Measurements from ENCODE around the gene MOV10. TPM values are rescaled to one million over a fixed set of nuclear protein-coding genes. Genes with fewer than 3 reads are reported as not detected.

Gene MOV10
- total RNA-seq, 4 donors from 2014 or later: 22.1 to 129 (median 76.9) TPM

GRCh38 chr1:112699425-112700144, 25.1 kb downstream of the MOV10 start:
- Histone ChIP-seq H3K4me3 (no peak overlapping the region), H3K36me3 (peaks cover 0 to 9% (median 0%) of the 10 kb centered on the region in 4 donors)
- in situ Hi-C loops (cut with MboI; ENCODE audit: low pct_ligation_motif_present in 1 of 4, low pct_unique_long_range_greater_than_20kb in 1 of 4, low sequenced_read_pairs in 3 of 4): loop anchor here (10.0 to 25.0 kb wide), 3 partner anchors 75 to 363 kb away; partner anchors contain the start of genes CTTNBP2NL (in 4 of the 4) and LRIG2 (in 1 of the 4)

GRCh38 chr1:112700290-112701226, 26.1 kb downstream of the MOV10 start:
- Histone ChIP-seq H3K4me1 (peaks cover 59 to 76% (median 66%) of the 10 kb centered on the region in 4 donors), H3K27me3 (no peaks in the 10 kb centered on the region), H3K36me3 (peaks cover 0 to under 1% (median 0%) of the 10 kb centered on the region in 4 donors), H3K4me3 (no peak overlapping the region), H3K27ac (peak overlapping the region; percentile 99 to 100 (median 99)), H3K9me3 (no peaks in the 10 kb centered on the region)
- 20% methylated on average over 7 of the region's 7 CpGs; no CpG with 5 or more reads in 1 of the 2 donors for WGBS, 2 donors (ENCODE audit: low coverage in 1 of 2)
- in situ Hi-C loops (cut with MboI; ENCODE audit: low pct_ligation_motif_present in 1 of 4, low pct_unique_long_range_greater_than_20kb in 1 of 4, low sequenced_read_pairs in 3 of 4): loop anchor here (10.0 to 25.0 kb wide), 3 partner anchors 76 to 362 kb away; partner anchors contain the start of genes CTTNBP2NL (in 4 of the 4) and LRIG2 (in 1 of the 4)
- DNase-seq: peak; percentile 95
- intact Hi-C loops (cut with DNase I; ENCODE audit: low total_unique reads): no loop called here
- TF ChIP-seq EP300 (IDR thresholded peaks at IDR 0.05; ENCODE audit: low read depth): no peak
- peak; percentile 15 for TF ChIP-seq POLR2A (IDR thresholded peaks at IDR 0.05)
- peak; percentile 52 to 76 (median 70) for TF ChIP-seq POLR2AphosphoS5 (IDR thresholded peaks at IDR 0.05)
- TF ChIP-seq, protein P1, sequence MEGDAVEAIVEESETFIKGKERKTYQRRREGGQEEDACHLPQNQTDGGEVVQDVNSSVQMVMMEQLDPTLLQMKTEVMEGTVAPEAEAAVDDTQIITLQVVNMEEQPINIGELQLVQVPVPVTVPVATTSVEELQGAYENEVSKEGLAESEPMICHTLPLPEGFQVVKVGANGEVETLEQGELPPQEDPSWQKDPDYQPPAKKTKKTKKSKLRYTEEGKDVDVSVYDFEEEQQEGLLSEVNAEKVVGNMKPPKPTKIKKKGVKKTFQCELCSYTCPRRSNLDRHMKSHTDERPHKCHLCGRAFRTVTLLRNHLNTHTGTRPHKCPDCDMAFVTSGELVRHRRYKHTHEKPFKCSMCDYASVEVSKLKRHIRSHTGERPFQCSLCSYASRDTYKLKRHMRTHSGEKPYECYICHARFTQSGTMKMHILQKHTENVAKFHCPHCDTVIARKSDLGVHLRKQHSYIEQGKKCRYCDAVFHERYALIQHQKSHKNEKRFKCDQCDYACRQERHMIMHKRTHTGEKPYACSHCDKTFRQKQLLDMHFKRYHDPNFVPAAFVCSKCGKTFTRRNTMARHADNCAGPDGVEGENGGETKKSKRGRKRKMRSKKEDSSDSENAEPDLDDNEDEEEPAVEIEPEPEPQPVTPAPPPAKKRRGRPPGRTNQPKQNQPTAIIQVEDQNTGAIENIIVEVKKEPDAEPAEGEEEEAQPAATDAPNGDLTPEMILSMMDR (IDR thresholded peaks at IDR 0.05): peak in 3 of 5 experiments; percentile 10 to 42 (median 36)

More at GRCh38 chr1:112699425-112700144, 25.1 kb downstream of the MOV10 start:
- no peak for DNase-seq
- WGBS, 2 donors (ENCODE audit: low coverage in 1 of 2): 64 to 73% methylated on average over 3 to 13 of the region's 13 CpGs
- Histone ChIP-seq H3K27ac (peak overlapping the region; percentile 99 to 100 (median 99)), H3K27me3 (no peaks in the 10 kb centered on the region), H3K4me1 (peaks cover 53 to 66% (median 59%) of the 10 kb centered on the region in 4 donors), H3K9me3 (no peaks in the 10 kb centered on the region)
- TF ChIP-seq POLR2AphosphoS5 (IDR thresholded peaks at IDR 0.05): no peak
- TF ChIP-seq POLR2A (IDR thresholded peaks at IDR 0.05): no peak
- no peak for TF ChIP-seq EP300 (IDR thresholded peaks at IDR 0.05; ENCODE audit: low read depth)
- intact Hi-C loops (cut with DNase I; ENCODE audit: low total_unique reads): no loop called here

DNA sequence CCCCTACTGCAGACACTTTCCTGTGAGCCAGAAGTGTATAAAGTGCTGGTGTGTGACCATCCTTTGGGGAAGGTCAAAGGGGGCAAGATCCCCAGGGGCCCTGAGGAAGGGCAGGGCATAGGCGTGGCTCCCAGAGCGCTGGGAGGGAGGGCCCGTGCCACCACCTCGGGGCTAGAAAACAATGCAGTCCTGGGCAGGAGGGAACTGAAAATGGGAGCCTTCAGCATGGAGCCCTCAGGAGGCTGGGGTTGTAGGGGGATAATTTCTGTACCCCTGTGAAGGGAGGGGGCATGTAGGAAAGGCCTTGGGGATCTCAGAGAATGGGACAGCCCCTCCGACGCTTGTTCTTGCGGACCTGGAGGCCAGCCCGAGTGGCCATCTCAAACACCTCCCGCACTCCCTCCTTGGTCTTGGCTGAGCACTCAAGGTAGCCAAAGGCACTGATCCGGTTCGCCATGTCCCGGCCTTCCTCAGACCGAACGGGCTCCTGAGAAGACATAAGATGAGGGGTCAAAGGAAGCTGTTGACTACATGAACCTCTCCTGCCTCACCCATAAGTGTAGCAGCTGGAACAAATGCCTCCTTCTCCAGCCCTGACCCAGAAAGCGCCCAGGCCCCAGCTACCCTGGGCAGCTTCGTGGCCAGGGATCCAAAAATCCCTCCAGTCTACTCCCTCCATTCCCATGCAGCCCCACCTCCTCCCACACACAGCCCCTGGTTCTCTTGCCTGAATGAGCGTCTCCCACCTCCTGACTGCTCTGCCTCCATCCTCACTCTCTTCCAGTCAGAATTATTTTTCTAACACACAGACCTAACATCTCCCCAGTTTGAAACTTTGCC, 27.0 kb downstream of the MOV10 start:
- 70 to 80% methylated on average over 7 to 16 of the region's 17 CpGs for WGBS, 2 donors (ENCODE audit: low coverage in 1 of 2)
- no peaks in the 10 kb centered on the region for H3K27me3 ChIP-seq
- H3K36me3 ChIP-seq: no peaks in the 10 kb centered on the region
- TF ChIP-seq, protein P1 (IDR thresholded peaks at IDR 0.05): peak in 1 of 5 experiments; percentile 4
- no peak for TF ChIP-seq POLR2A (IDR thresholded peaks at IDR 0.05)
- peaks cover 63 to 81% (median 71%) of the 10 kb centered on the region in 4 donors for H3K4me1 ChIP-seq
- in situ Hi-C loops (cut with MboI; ENCODE audit: low pct_ligation_motif_present in 1 of 4, low pct_unique_long_range_greater_than_20kb in 1 of 4, low sequenced_read_pairs in 3 of 4): loop anchor here (10.0 to 25.0 kb wide), 3 partner anchors 77 to 361 kb away; partner anchors contain the start of genes CTTNBP2NL (in 4 of the 4) and LRIG2 (in 1 of the 4)
- no peak for DNase-seq
- H3K4me3 ChIP-seq: no peak overlapping the region
- intact Hi-C loops (cut with DNase I; ENCODE audit: low total_unique reads): no loop called here
- peak overlapping the region; percentile 99 to 100 (median 99) for H3K27ac ChIP-seq
- no peaks in the 10 kb centered on the region for H3K9me3 ChIP-seq

DNA sequence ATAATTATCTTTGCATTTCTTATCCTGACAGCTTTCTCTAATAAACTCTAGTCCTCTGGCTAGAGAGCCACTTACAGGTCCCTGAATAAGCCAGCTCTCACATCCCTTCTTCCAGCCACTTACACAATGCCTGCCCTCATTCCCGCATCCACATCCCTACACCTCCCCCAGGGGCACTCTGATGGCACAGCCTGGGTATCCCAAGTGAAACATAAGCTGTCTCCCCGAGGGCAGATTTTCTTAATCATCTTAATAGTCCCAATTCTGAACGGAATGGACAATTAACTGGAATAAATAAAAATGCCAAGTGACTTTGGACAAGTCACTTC, 27.6 kb downstream of the MOV10 start:
- no peaks in the 10 kb centered on the region for H3K36me3 ChIP-seq
- H3K4me3 ChIP-seq: no peak overlapping the region
- peaks cover 63 to 81% (median 71%) of the 10 kb centered on the region in 4 donors for H3K4me1 ChIP-seq
- no peaks in the 10 kb centered on the region for H3K27me3 ChIP-seq
- DNase-seq: no peak
- peak overlapping the region; percentile 99 to 100 (median 99) for H3K27ac ChIP-seq
- intact Hi-C loops (cut with DNase I; ENCODE audit: low total_unique reads): no loop called here
- H3K9me3 ChIP-seq: no peaks in the 10 kb centered on the region
- WGBS, 2 donors (ENCODE audit: low coverage in 1 of 2): 71 to 74% methylated on average over 1 to 3 of the region's 3 CpGs
- no peak for TF ChIP-seq POLR2A (IDR thresholded peaks at IDR 0.05)
- TF ChIP-seq POLR2AphosphoS5 (IDR thresholded peaks at IDR 0.05): no peak
- no peak for TF ChIP-seq EP300 (IDR thresholded peaks at IDR 0.05; ENCODE audit: low read depth)
- TF ChIP-seq, protein P1 (IDR thresholded peaks at IDR 0.05): no peak
- in situ Hi-C loops (cut with MboI; ENCODE audit: low pct_ligation_motif_present in 1 of 4, low pct_unique_long_range_greater_than_20kb in 1 of 4, low sequenced_read_pairs in 3 of 4): loop anchor here (10.0 to 25.0 kb wide), 3 partner anchors 77 to 360 kb away; partner anchors contain the start of genes CTTNBP2NL (in 4 of the 4) and LRIG2 (in 1 of the 4)

All from transverse colon (tissue), 4 donors.